Thyroid gland (tissue), 4 donors: Measurements from ENCODE around the gene RUNX2. TPM values are rescaled to one million over a fixed set of nuclear protein-coding genes. Genes with fewer than 3 reads are reported as not detected.

Experiments
- DNase-seq, 2 donors: peaks; one replicate each; pipeline ENCODE4 v3.0.0-alpha.2; 2019
- H3K27ac ChIP-seq, 3 donors: fragments of 200-600 bp; sonication (generic); 1 replicate in 2 of 3; 2 replicates in 1 of 3; pipeline ENCODE4 v1.5.1; 2016 to 2019; ENCODE audit warnings: mild to moderate bottlenecking in 1 of 3, moderate library complexity in 1 of 3
- H3K27me3 ChIP-seq: fragments of 200-600 bp; sonication (generic); one replicate; pipeline ENCODE4 v1.5.1; 2019
- H3K36me3 ChIP-seq, 2 donors: fragments of 200-600 bp; sonication (generic); one replicate each; pipeline ENCODE4 v1.5.1; 2016 to 2019
- H3K4me1 ChIP-seq, 2 donors: fragments of 200-600 bp; sonication (generic); one replicate each; pipeline ENCODE4 v1.5.1; 2017 to 2019
- H3K4me3 ChIP-seq, 3 donors: fragments of 200-600 bp; sonication (generic); replicated peaks in 1 of 3; 1 replicate in 2 of 3; 2 replicates in 1 of 3; pipeline ENCODE4 v1.5.1; 2016; ENCODE audit warnings: mild to moderate bottlenecking in 1 of 3
- H3K9me3 ChIP-seq: fragments of 200-600 bp; sonication (generic); one replicate; pipeline ENCODE4 v1.5.1; 2017
- POLR2A ChIP-seq, 2 donors: fragments of 450-650 bp; IDR thresholded peaks; one replicate each; pipeline ENCODE4 v1.6.1; 2017; ENCODE audit warnings: antibody characterized with exemption in 2 of 2, mild to moderate bottlenecking in 2 of 2, moderate library complexity in 1 of 2
- WGBS, 2 donors: methylation state at CpG; one replicate each; pipeline ENCODE4 v1.1.5; 2017; 5-methylcytosine and 5-hydroxymethylcytosine counted together
- intact Hi-C: fragments of 100-400 bp; cut with DNase I; formaldehyde crosslinking; loops from one replicate; pipeline ENCODE4 v1.15.1; 2023
- total RNA-seq, 4 donors: library from RNA; depleted of rRNA; stranded (reverse); fragments of >200 nt; gene quantifications; one replicate each; pipeline ENCODE4 v1.2.3, GENCODE V29; 2016
- TF ChIP-seq, protein P1 (sequence below), 6 experiments: fragments of 200-600 bp in 3 of 6; fragments of 450-650 bp in 3 of 6; sonication (generic) in 3 of 6; IDR thresholded peaks; one replicate each; pipeline ENCODE4 v1.5.1; 2016 to 2019; ENCODE audit warnings: antibody characterized with exemption in 6 of 6, mild to moderate bottlenecking in 2 of 6, inconsistent platforms in 1 of 6, moderate library complexity in 1 of 6

Gene RUNX2
- total RNA-seq, 4 donors from 2014 or later, result 1.6 to 4.2 (median 2.7) TPM

DNA sequence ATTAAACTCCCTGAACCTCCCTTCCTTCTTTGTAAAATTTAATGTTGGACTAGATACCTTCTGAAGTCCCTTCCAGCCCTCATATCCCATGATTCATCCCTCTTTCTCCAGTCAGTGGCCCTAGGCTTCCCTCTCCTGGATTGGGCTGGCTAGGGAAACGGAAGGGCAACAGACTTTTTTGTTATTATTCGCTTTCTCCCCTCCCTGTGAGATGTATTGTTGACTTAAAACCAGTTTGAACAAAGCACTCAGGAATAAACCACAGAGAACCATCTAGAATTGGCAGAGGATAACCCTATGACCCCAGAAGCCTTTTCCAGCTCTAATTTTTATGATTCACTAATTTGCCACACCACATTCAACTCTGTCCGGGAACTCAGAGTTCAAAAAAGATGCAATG is 289.3 kb downstream of the RUNX2 start:
- H3K9me3 ChIP-seq, result no peaks in the 10 kb centered on the region
- intact Hi-C loops, result no loop called here
- no peak for TF ChIP-seq POLR2A (IDR thresholded peaks at IDR 0.05)
- TF ChIP-seq, protein P1, sequence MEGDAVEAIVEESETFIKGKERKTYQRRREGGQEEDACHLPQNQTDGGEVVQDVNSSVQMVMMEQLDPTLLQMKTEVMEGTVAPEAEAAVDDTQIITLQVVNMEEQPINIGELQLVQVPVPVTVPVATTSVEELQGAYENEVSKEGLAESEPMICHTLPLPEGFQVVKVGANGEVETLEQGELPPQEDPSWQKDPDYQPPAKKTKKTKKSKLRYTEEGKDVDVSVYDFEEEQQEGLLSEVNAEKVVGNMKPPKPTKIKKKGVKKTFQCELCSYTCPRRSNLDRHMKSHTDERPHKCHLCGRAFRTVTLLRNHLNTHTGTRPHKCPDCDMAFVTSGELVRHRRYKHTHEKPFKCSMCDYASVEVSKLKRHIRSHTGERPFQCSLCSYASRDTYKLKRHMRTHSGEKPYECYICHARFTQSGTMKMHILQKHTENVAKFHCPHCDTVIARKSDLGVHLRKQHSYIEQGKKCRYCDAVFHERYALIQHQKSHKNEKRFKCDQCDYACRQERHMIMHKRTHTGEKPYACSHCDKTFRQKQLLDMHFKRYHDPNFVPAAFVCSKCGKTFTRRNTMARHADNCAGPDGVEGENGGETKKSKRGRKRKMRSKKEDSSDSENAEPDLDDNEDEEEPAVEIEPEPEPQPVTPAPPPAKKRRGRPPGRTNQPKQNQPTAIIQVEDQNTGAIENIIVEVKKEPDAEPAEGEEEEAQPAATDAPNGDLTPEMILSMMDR (IDR thresholded peaks at IDR 0.05), result no peak
- DNase-seq, result no peak
- H3K4me1 ChIP-seq, result no peaks in the 10 kb centered on the region
- WGBS, 2 donors, result 94 to 95% methylated on average over 3 of the region's 3 CpGs
- no peaks in the 10 kb centered on the region for H3K27me3 ChIP-seq
- no peak overlapping the region for H3K4me3 ChIP-seq
- no peaks in the 10 kb centered on the region for H3K36me3 ChIP-seq
- H3K27ac ChIP-seq, result no peak overlapping the region

DNA sequence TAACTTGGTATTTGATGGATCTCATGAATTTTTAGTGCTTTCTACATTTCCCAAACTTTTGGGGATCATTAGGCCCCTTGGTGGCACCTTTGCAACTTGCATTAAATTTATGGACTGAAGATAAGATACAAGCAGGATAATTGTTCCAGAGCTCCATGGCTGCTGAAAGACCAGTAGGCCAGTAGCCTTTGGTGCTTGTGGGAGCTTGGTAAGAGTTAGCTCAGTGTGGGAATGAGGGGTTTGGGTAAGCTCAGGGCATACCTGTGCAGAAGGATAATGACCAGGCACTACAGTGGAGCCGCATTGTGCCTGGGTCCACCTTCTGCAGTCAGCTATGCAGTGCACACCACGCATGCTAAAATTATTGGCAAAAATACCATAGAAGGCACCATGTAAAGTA is 290.1 kb downstream of the RUNX2 start:
- no peak overlapping the region for H3K27ac ChIP-seq
- no peak for TF ChIP-seq POLR2A (IDR thresholded peaks at IDR 0.05)
- TF ChIP-seq, protein P1 (IDR thresholded peaks at IDR 0.05), result no peak
- no peaks in the 10 kb centered on the region for H3K27me3 ChIP-seq
- DNase-seq, result no peak
- no peaks in the 10 kb centered on the region for H3K9me3 ChIP-seq
- 94 to 100% methylated on average over 2 of the region's 2 CpGs for WGBS, 2 donors
- H3K4me1 ChIP-seq, result no peaks in the 10 kb centered on the region
- no peak overlapping the region for H3K4me3 ChIP-seq
- intact Hi-C loops, result no loop called here
- no peaks in the 10 kb centered on the region for H3K36me3 ChIP-seq

DNA sequence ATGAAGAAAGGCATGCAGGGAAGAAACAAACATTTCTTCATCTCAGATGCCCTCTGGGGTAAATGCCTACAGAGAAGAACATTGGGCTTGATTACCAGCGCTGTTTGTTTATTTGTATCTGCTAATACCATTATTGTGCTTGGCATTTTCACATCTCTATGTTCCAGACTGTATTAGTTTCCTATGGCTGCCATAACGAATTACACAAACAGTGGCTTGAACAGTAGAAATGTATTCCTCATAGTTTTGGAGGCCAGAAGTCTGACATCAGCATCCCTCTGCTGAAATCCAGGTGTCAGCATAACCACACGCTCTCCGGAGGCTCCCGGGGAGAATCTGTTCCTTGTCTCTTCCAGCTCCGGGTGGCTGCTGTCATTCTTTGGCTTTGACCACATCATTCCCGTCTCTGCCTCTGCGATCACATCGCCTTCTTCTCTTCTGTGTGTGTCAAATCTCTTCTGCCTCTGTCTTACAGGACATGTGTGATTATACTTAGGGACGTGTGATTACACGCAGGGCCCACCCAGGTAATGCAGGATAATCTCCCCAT is 291.2 kb downstream of the RUNX2 start:
- no peak for DNase-seq
- no peaks in the 10 kb centered on the region for H3K4me1 ChIP-seq
- H3K36me3 ChIP-seq, result no peaks in the 10 kb centered on the region
- no peaks in the 10 kb centered on the region for H3K27me3 ChIP-seq
- H3K9me3 ChIP-seq, result no peaks in the 10 kb centered on the region
- WGBS, 2 donors, result 93 to 94% methylated on average over 11 of the region's 11 CpGs
- no peak overlapping the region for H3K27ac ChIP-seq
- no peak overlapping the region for H3K4me3 ChIP-seq
- intact Hi-C loops, result no loop called here
- TF ChIP-seq, protein P1 (IDR thresholded peaks at IDR 0.05), result no peak
- no peak for TF ChIP-seq POLR2A (IDR thresholded peaks at IDR 0.05)

DNA sequence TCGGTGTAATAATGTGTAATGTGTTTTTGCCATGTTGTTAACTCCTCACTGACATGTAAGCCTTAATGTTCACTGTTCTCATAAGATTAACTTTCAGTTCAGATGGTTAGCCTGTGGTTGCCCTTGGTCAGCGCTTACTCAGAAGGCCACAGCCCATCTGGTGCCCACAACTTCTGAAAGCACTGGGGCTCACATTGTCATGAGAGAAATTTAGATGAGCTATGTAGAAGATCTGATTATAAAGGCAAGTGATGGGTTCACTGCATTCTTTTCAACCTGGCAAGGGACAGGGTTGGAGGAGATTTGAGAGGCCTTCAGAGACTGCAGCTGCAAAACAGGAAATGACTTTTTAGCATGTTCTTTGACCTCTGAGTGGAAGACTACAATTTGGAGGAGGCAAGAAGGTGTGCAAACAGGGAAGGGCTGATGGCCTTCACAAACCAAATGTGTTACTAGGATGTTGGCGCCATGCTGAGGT is 291.9 kb downstream of the RUNX2 start:
- 84 to 95% methylated on average over 3 of the region's 3 CpGs for WGBS, 2 donors
- Histone ChIP-seq H3K9me3 (no peaks in the 10 kb centered on the region), H3K27me3 (no peaks in the 10 kb centered on the region), H3K27ac (no peak overlapping the region), H3K4me3 (no peak overlapping the region), H3K36me3 (no peaks in the 10 kb centered on the region), H3K4me1 (peaks cover 0 to 1% of the 10 kb centered on the region in 2 donors)
- TF ChIP-seq POLR2A (IDR thresholded peaks at IDR 0.05), result no peak
- no peak for DNase-seq
- intact Hi-C loops, result no loop called here

DNA sequence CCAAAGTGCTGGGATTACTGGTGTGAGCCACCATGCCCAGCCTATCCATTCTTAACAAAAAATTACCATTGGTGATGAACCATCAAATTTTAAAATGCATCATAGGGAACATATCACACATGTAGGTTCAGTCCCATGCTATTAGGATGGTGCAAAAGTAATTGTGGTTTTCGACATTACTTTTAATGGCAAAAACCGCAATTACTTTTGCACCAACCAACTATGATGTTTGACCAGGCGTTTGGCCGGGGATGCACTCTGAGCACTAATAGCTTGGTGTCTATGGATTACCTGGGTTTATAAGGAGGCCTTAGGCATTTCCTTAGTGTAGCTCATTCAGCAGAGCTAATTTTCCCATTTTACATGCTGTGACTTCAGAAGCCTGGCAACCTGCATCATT is 296.1 kb downstream of the RUNX2 start:
- TF ChIP-seq, protein P1 (IDR thresholded peaks at IDR 0.05), result no peak
- no peak for TF ChIP-seq POLR2A (IDR thresholded peaks at IDR 0.05)
- WGBS, 2 donors, result 96 to 97% methylated on average over 4 of the region's 4 CpGs
- Histone ChIP-seq H3K9me3 (no peaks in the 10 kb centered on the region), H3K4me3 (no peak overlapping the region), H3K4me1 (peaks cover 15 to 18% of the 10 kb centered on the region in 2 donors), H3K27ac (no peak overlapping the region), H3K27me3 (no peaks in the 10 kb centered on the region), H3K36me3 (no peaks in the 10 kb centered on the region)
- intact Hi-C loops, result no loop called here
- DNase-seq, result no peak
